MCF 10A (cell line): ENCODE data around the gene PLET1. TPM values are rescaled to one million over a fixed set of nuclear protein-coding genes. Genes with fewer than 3 reads are reported as not detected.

ENCODE experiments used
- Bru-seq: library from RNA; stranded (reverse); fragments of 400-500 nt; gene quantifications from one replicate; lab custom pipeline; 2021; lab: Mats Ljungman, UMichigan
- BruChase-seq, 2 experiments: library from RNA; stranded (reverse); fragments of 400-500 nt; gene quantifications; one replicate each; lab custom pipeline; 2021; lab: Mats Ljungman, UMichigan
- BruUV-seq: library from RNA; stranded (reverse); fragments of 400-500 nt; replicated peaks from 2 replicates; lab custom pipeline; 2021; lab: Mats Ljungman, UMichigan
- CTCF ChIA-PET: fragments of 300-600 bp; sonication (Branson Sonifier 250); formaldehyde crosslinking; extraction: SDS; loops from one replicate; lab custom pipeline; 2021; ENCODE audit warnings: antibody characterized with exemption, inconsistent platforms; lab: Yijun Ruan, JAX
- POLR2A ChIA-PET: fragments of 300-600, 350-650 bp; sonication (Branson Sonifier 250); formaldehyde crosslinking; extraction: SDS; loops from one replicate; lab custom pipeline; 2020; ENCODE audit warnings: antibody characterized with exemption, inconsistent platforms; lab: Yijun Ruan, JAX
- DNase-seq: peaks from one replicate; pipeline ENCODE4 v3.0.0-alpha.2; 2018; ENCODE audit not compliant: unreplicated experiment
- H3K27ac Mint-ChIP-seq: one replicate; pipeline ENCODE4 v1.8.0; 2022; ENCODE audit warnings: mild to moderate bottlenecking, low read depth, mixed read lengths; ENCODE audit not compliant: unreplicated experiment
- H3K27me3 Mint-ChIP-seq: one replicate; pipeline ENCODE4 v1.8.0; 2022; ENCODE audit warnings: mixed read lengths; ENCODE audit not compliant: insufficient read depth, unreplicated experiment
- H3K36me3 Mint-ChIP-seq: one replicate; pipeline ENCODE4 v1.8.0; 2022; ENCODE audit warnings: mild to moderate bottlenecking, moderate library complexity, mixed read lengths; ENCODE audit not compliant: insufficient read depth, unreplicated experiment
- H3K4me1 Mint-ChIP-seq: one replicate; pipeline ENCODE4 v1.8.0; 2022; ENCODE audit warnings: mixed read lengths; ENCODE audit not compliant: insufficient read depth, unreplicated experiment
- H3K4me3 Mint-ChIP-seq: one replicate; pipeline ENCODE4 v1.8.0; 2022; ENCODE audit warnings: mild to moderate bottlenecking, moderate library complexity, mixed read lengths; ENCODE audit not compliant: unreplicated experiment
- H3K9me3 Mint-ChIP-seq: one replicate; pipeline ENCODE4 v1.8.0; 2022; ENCODE audit warnings: mixed read lengths; ENCODE audit not compliant: unreplicated experiment
- CTCF ChIP-seq: fragments of 200-600 bp; IDR thresholded peaks from one replicate; pipeline ENCODE4 v1.8.0; 2022; ENCODE audit warnings: antibody characterized with exemption, mild to moderate bottlenecking; ENCODE audit not compliant: unreplicated experiment
- intact Hi-C: fragments of 100-400 bp; cut with micrococcal nuclease; formaldehyde crosslinking; loops from 2 replicates; pipeline ENCODE4 v1.14.1; 2022
- long read RNA-seq: library from polyadenylated mRNA; stranded (forward); transcript quantifications from one replicate; pipeline ENCODE4 v2.0.0, GENCODE V29; 2022
- total RNA-seq: library from RNA; stranded (reverse); gene quantifications from 2 replicates; pipeline ENCODE4 v1.2.3, GENCODE V29; 2022

PLET1 gene
- total RNA-seq, result not detected in 2 replicates
- Bru-seq, nascent RNA, result not detected
- BruChase-seq, experiment 1, labeled RNA remaining after a 6-hour chase, result not detected
- not detected for BruChase-seq, experiment 2, labeled RNA remaining after a 2-hour chase
- long read RNA-seq, result 0 reads

- Mint-ChIP-seq H3K36me3 (no peaks in the 10 kb centered on the region), H3K4me1 (peaks cover 10% of the 10 kb centered on the region), H3K27ac (peak within 1 kb of the TSS; percentile 6), H3K9me3 (no peaks in the 10 kb centered on the region), H3K27me3 (no peaks in the 10 kb centered on the region), H3K4me3 (no peak within 1 kb of the TSS)
- POLR2A ChIA-PET, result interaction anchor here (0.7 to 0.9 kb wide), 4 partner anchors 34 to 333 kb away, joined by 3 to 6 read pairs (median 4); partner anchors contain the start of genes PTS, SDHD and TIMM8B
- no peak for TF ChIP-seq CTCF
- peak; percentile 58 for DNase-seq
- BruUV-seq, result no TSS peak
- CTCF ChIA-PET, result no interaction called here
- intact Hi-C loops, result no loop called here
Measured at GRCh38 chr11:112260490-112260889, at the start of gene PLET1. Gene PLET1 (minus strand): TSS chr11:112260860. CDS start chr11:112260589, 271 bp downstream.

GRCh38 chr11:112310419-112310818 lies 49.8 kb upstream of the PLET1 start:
- ChIA-PET POLR2A (interaction anchor here (1.0 to 3.5 kb wide), 6 partner anchors 8 to 55 kb away, joined by 3 to 26 read pairs (median 6); no protein-coding TSS in a partner anchor), CTCF (interaction anchor here (0.5 to 1.0 kb wide), 3 partner anchors 10 to 495 kb away, joined by 3 to 4 read pairs (median 3); no protein-coding TSS in a partner anchor)
- H3K27me3 Mint-ChIP-seq, result no peaks in the 10 kb centered on the region
- no peak overlapping the region for H3K4me3 Mint-ChIP-seq
- H3K9me3 Mint-ChIP-seq, result peaks cover 11% of the 10 kb centered on the region
- intact Hi-C loops, result loop anchor here (1.0 kb wide), 1 partner anchor 17 kb away; no protein-coding TSS in a partner anchor
- H3K36me3 Mint-ChIP-seq, result no peaks in the 10 kb centered on the region
- H3K27ac Mint-ChIP-seq, result no peak overlapping the region
- no TSS peak for BruUV-seq
- no peak for TF ChIP-seq CTCF
- H3K4me1 Mint-ChIP-seq, result peaks cover 16% of the 10 kb centered on the region
- peak; percentile 97 for DNase-seq

GRCh38 chr11:112308651-112309050 lies 48.0 kb upstream of the PLET1 start:
- no peak overlapping the region for H3K4me3 Mint-ChIP-seq
- no peak for TF ChIP-seq CTCF
- CTCF ChIA-PET, result no interaction called here
- peaks cover 17% of the 10 kb centered on the region for H3K4me1 Mint-ChIP-seq
- H3K9me3 Mint-ChIP-seq, result peaks cover 11% of the 10 kb centered on the region
- no peaks in the 10 kb centered on the region for H3K36me3 Mint-ChIP-seq
- H3K27ac Mint-ChIP-seq, result no peak overlapping the region
- no peak for DNase-seq
- intact Hi-C loops, result no loop called here
- POLR2A ChIA-PET, result no interaction called here
- BruUV-seq, result no TSS peak
- H3K27me3 Mint-ChIP-seq, result no peaks in the 10 kb centered on the region

- Mint-ChIP-seq H3K27ac (no peak overlapping the region), H3K27me3 (no peaks in the 10 kb centered on the region), H3K4me1 (peaks cover 24% of the 10 kb centered on the region), H3K36me3 (no peaks in the 10 kb centered on the region), H3K4me3 (no peak overlapping the region), H3K9me3 (peaks cover 11% of the 10 kb centered on the region)
- TF ChIP-seq CTCF, result no peak
- no peak for DNase-seq
- BruUV-seq, result no TSS peak
- ChIA-PET CTCF (no interaction called here), POLR2A (no interaction called here)
- intact Hi-C loops, result no loop called here
Measured at GRCh38 chr11:112307616-112308015, 47.0 kb upstream of the PLET1 start.
